GM21367 (cell line): ENCODE measurements around the gene B3GNT4.
"Not testable (repeated sequence)": the region's sequence is repeated elsewhere in the genome, so short reads cannot be mapped to it uniquely, and the experiment has no call there.

ENCODE experiments used
- ATAC-seq: cut with Tn5 transposase; IDR thresholded peaks from one replicate; pipeline ENCODE4 v1.9.1; 2021; ENCODE audit not compliant: unreplicated experiment

B3GNT4 gene

DNA sequence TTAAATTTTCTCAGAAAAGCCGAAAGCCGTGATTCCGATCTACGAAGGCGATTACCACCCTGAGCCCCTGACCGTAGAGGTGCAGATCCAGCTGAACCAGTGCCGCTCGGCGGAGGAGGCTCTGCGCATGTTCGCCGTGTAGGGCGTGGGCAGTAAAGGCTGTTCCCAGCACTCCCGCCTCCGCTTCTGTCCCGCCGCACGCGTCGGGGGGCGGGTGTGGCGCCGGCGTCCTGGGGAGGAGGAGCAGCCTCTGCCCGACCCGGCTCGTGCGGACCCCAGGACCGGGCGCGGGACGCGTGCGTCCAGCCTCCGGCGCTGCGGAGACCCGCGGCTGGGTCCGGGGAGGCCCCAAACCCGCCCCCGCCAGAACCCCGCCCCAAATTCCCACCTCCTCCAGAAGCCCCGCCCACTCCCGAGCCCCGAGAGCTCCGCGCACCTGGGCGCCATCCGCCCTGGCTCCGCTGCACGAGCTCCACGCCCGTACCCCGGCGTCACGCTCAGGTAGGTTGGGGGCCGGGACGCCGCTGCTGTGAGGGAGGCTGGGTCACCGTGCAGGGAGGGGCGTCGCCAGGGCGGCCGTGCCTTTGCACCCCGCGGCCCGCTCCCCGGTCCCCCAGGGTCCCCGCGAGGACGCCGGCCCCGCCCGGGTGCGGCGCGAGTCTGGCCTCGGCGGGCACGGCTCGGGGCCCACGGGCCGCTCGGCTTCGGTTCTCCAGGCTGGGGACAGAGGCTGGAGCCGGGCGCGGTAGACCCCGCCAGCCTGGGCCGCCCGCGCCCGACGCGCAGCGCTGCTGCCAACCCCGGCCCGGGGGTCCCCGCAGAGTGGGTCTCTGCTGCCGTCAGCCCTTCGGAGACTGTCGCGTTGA, at the start of gene B3GNT4:
B3GNT4 (plus strand) TSS at position 409 of the 866 bp plus-strand sequence. CDS start 910 bp downstream, outside the sequence.
- ATAC-seq, result no peak

GRCh38 chr12:122155705-122156104, 47.8 kb upstream of the B3GNT4 start:
- no peak for ATAC-seq

DNA sequence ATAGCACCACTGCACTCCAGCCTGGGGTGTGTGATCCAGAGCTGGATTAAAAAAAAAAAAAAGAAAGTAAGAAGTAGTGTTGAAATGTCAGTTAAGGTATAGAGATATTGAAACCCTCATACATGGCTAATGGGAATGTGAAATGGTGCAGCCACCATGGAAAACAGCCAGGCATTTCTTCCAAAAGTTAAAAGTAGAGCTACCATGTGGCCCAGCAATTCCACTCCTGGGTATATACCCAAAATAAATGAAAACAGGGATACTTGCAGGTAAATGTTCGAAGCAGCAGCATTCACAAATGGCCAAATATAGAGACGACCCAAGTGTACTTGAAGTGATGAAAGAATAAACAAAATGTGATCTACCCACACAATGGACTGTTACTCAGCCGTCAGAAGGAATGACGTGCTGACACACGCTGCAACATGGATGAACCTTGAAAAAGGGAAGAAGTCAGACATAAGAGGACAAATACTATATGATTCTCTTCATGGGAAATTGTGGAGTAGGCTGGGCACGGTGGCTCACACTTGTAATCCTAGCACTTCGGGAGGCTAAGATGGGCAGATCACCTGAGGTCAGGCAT, 44.7 kb upstream of the B3GNT4 start:
- no peak for ATAC-seq

DNA sequence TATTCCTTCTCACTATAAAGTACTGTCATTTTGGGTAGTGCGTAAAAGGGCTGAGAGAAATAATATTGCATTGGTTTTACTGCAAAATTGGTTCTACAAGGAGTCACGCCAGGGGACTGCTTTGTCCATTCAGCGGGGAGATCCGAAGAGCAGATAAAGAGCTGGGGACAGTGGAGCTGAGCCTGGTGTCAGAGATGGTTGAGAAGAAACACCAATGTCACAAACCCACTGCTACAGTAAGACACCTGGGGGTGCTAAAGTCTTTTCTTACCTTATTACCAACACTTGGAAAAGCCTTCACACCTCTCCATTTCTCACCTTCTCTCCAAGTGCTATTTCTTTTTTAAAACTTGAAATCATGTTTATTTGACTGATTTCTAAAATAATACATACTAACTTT, 43.6 kb upstream of the B3GNT4 start:
- no peak for ATAC-seq

DNA sequence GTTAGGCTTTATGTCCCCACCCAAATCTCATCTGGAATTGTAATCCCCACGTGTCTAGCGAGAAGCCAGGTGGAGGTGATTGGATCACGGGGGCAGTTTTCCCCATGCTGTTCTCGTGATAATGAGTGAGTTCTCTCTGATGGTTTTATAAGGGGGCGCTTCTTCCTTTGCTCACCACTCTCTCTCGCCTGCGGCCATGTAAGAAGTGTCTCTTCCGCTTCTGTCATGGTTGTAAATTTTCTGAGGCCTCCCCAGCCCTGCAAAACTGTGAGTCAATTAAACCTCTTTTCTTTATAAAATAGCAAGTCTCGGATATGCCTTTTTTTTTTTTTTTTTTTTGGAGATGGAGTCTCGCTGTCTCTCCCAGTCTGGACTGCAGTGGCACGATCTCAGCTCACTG, 42.7 kb upstream of the B3GNT4 start:
- ATAC-seq, result no peak

DNA sequence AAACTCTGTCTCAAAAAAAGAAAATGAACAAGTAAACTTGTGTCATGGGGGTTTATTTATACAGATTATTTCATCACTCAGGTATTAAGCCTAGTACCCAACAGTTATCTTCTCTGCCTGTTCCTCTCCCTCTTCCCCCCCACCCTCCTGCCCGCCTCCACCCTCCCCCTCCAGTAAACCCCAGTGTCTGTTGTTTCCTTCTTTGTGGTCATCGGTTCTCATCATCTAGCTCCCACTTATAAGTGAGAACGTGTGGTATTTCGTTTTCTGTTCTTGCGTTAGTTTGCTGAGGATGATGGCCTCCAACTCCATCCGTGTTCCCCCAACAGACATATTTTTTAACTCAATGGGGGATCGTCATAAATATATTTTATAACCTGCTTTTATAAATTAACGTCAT, 41.8 kb upstream of the B3GNT4 start:
- no peak for ATAC-seq

DNA sequence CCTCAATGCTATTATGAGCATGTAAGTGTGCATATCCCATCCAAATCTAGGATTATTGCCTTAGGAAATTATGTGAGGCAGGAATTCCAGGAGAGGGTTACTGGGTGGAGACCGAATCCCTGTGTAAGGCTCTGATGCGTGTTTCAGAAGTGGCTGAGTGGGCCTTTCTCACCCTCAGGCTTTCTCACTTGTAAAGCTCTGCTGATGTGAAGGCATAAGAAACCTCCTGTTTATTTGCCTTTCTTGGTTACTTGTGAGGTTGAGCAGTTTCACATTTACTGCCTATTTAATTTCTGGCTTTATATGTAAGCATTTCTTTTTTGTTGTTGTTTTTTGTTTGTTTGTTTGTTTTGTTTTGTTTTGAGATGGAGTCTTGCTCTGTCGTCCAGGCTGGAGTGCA, 40.5 kb upstream of the B3GNT4 start:
- no peak for ATAC-seq

DNA sequence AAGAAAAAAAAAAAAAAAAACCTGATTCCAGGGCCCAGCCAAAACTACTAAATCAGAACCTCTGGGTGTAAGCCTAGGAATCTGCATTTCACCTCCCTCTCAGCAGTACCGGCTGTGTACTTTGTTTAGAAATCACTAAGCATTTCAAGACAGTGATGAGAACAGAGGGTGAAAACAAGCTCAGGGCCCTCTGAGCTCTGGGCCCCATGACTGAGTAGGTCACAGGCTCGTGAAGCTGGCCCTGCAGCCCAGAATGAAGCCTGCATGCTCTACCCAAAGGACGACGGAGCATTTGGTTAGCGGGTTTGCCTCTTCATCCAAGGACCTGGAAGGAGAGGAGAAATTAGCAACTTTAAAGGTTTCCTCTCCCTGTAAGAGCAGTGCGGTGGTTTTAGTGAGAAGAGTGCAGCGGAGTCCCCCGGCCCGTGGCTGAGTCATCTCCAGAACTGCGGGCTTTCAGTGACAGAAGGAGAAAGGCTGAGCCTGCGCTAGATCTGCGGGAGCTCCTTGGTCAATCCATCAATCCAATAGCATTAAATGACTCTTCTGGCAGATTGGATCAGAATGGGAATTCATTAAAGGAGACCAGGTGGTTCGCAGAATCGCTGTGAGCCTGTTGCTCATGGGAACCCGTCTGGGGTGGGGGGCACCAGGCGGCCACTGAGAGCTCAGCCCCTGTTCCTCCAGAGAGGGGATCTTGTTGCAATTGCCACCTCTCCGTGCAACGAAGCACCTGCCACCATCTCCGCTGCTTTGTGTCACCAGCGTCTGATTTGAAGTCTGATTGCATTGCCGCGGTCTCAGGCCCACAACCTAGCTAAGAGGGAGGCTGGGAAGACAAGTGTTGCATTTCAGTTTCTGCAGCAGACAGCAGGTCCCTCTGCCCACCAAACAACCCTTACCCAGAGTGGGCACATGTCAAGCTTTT, 36.8 kb upstream of the B3GNT4 start:
- no peak for ATAC-seq

GRCh38 chr12:122167356-122167925, 36.1 kb upstream of the B3GNT4 start:
- ATAC-seq, result no peak

- no peak for ATAC-seq
These were observed 35.0 kb upstream of the B3GNT4 start for GRCh38 chr12:122168492-122168891.

GRCh38 chr12:122171399-122171798, 32.1 kb upstream of the B3GNT4 start:
- no peak for ATAC-seq

GRCh38 chr12:122172262-122172939, 31.1 kb upstream of the B3GNT4 start:
- no peak for ATAC-seq

DNA sequence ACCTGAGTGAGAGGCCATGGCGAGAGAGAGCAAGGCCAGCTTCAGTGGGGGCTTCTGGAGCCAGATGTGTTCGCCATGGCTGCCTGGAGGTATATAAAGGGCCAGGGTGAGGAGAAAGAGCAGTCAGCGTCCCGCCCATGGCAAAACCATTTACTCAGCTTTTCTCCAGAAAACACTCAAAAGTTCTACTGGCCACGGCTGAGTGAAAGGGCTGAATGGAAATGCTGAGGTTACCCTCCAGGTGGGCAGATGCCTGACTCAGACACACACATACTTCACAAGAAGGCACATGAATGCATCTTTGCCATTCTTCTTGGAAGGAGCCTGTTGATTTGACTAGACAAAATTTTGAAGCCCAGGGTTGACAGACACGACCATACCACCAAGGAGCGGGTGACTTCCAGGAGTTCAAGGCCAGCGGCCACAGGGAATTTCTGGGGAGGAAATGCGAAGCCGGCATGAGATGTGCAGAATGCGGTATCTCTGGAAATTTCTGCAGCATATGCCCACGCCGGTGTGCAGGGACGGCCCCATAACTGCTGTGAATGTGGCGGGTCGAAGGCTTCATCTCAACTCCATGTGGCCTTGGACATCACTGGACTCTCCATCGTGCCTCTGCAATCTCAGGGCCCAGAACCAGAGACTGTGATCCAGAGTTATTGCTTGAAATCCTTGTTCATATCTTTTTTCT, 29.2 kb upstream of the B3GNT4 start, which contains the start of gene IL31:
IL31 (minus strand) TSS at position 67 of the 691 bp plus-strand sequence; CDS start at position 18, 49 bp downstream.
- no peak for ATAC-seq

DNA sequence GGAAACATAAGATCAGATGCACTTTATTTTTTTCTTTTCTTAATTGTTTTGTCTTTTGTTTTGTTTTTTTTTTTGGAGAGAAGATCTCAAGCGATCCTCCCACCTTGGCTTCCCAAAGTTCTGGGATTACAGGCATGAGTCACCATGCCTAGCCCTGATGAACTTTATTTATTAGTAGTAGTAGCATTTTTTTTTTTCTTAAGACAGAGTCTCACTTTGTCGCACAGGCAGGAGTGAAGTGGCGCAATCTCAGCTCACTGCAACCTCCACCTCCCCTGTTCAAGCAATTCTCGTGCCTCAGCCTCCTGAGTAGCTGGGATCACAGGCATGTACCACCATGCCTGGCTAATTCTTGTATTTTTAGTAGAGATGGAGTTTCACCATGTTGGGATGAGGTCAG, 27.0 kb upstream of the B3GNT4 start:
- not testable (repeated sequence) for ATAC-seq

DNA sequence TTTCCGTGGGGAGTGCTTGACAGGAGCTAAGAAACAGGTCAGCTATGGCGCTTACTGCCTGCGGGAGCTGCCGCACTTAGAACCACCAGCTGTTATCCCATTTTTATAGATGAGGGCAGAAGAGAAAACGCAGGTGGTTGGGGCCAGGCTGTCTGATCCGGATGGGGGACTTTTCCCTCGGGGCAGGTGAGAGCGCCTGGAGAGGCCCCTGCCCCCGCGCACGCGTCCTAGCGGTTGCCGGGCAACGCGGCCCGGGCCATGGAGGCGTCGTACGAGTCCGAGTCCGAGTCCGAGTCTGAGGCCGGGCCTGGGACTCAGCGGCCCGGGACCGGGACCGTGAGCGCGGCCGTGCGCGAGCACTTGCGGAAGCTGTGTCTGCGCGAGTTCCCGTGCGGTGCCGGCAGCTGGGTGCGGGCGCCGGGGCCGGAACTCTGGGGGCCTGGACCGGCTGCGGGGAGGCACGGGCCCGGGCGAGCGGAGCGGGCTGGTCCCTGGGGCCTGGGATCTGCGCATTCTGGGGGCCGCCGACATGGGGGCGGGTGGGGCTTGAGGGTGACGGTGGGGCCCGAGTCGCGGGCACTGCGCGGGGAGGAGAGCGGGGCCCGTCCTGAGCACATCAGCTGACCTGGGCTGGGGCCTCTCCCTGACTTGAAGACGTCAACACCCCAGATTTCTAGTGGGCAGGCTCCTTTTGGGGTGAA, 20.5 kb upstream of the B3GNT4 start, which contains the start of gene LRRC43:
LRRC43 (plus strand) TSS at position 237 of the 701 bp plus-strand sequence; CDS start at position 259, 22 bp downstream.
- no peak for ATAC-seq

DNA sequence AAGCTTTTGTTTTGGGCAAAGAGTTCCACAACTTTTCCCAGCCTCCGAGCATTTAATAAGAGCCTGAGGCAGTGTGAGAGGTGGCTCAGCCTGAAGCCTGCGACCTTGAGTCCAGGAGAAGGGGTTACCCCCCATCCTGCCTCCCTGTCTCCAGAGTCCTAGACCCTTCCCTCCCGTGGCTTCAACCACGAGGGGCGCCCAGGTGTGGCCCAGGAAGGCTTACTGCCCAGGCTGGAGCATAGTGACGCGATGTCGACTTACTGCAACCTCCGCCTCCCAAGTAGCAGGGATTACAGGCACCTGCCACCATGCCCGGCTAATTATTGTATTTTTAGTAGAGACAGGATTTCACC, 19.9 kb upstream of the B3GNT4 start:
- ATAC-seq, result no peak

- ATAC-seq, result no peak
These were observed 19.0 kb upstream of the B3GNT4 start for GRCh38 chr12:122184517-122184916.

DNA sequence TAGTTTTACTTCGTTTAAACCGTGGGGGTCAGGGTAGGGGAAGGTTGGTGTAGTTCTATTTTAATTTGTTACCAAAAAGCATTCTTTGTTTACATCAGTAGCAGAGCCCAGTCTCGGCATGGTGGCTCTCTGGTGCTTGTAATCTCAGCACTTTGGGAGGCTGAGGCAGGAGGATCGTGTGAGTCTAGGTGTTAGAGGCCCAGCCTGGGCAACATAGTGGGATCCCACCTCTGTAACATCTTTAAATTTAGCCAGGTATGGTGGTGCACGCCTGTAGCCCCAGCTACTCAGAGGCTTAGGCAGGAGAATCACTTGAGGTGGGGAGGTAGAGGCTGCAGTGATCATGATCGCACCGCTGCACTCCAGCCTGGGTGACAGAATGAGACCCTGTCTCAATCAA, 18.4 kb upstream of the B3GNT4 start:
- ATAC-seq, result no peak

DNA sequence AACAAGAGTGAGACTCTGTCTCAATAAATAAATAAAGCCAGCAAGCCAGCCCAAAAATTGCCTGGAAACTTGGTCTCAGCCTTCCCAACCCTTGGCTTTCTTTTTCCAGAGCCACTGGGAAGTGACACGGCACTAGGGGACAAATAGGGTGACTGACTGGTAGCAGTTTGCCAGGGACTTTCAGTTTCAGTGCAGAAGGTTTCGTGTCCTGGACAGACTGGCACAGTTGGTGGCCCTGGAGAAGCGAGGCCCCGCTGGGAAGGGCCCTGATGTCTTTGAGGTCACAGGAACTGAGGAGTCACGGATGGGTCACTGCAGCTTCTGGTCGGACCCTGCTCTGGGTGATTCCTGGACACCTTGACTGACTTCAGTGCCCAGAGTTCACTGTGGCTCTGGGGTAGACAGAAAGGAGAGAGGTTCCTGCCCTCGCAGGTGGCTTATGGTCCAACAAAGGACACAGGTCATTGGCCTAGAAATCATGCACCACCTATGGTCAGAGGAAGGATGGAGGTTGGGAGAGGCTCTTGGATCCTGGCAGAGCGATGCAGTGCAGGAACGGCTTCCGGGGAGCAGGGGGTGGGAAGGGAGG, 17.9 kb upstream of the B3GNT4 start:
- ATAC-seq, result no peak
